Gastroesophageal sphincter (tissue), 3 donors: Measurements from ENCODE around the gene FLT3.

Source experiments
- EP300 ChIP-seq: sonication (generic); formaldehyde crosslinking; IDR thresholded peaks from one replicate; pipeline ENCODE4 v1.6.1; 2017; ENCODE audit warnings: antibody characterized with exemption, mild to moderate bottlenecking
- POLR2A ChIP-seq, 2 donors: fragments of 450-650 bp; IDR thresholded peaks; one replicate each; pipeline ENCODE4 v1.6.1; 2017; ENCODE audit warnings: antibody characterized with exemption in 2 of 2, mild to moderate bottlenecking in 2 of 2, moderate library complexity in 1 of 2
- POLR2AphosphoS5 ChIP-seq: sonication (generic); formaldehyde crosslinking; IDR thresholded peaks from one replicate; pipeline ENCODE4 v1.6.1; 2017; ENCODE audit warnings: antibody characterized with exemption
- TF ChIP-seq, protein P1 (sequence below), 4 experiments: fragments of 200-600 bp in 2 of 4; fragments of 450-650 bp in 2 of 4; sonication (generic) in 1 of 4; IDR thresholded peaks; one replicate each; pipeline ENCODE4 v1.5.1; 2017 to 2019; ENCODE audit warnings: antibody characterized with exemption in 4 of 4, mild to moderate bottlenecking in 2 of 4, moderate library complexity in 2 of 4

- no peak for TF ChIP-seq POLR2A (IDR thresholded peaks at IDR 0.05)
- TF ChIP-seq, protein P1, sequence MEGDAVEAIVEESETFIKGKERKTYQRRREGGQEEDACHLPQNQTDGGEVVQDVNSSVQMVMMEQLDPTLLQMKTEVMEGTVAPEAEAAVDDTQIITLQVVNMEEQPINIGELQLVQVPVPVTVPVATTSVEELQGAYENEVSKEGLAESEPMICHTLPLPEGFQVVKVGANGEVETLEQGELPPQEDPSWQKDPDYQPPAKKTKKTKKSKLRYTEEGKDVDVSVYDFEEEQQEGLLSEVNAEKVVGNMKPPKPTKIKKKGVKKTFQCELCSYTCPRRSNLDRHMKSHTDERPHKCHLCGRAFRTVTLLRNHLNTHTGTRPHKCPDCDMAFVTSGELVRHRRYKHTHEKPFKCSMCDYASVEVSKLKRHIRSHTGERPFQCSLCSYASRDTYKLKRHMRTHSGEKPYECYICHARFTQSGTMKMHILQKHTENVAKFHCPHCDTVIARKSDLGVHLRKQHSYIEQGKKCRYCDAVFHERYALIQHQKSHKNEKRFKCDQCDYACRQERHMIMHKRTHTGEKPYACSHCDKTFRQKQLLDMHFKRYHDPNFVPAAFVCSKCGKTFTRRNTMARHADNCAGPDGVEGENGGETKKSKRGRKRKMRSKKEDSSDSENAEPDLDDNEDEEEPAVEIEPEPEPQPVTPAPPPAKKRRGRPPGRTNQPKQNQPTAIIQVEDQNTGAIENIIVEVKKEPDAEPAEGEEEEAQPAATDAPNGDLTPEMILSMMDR (IDR thresholded peaks at IDR 0.05): no peak
- no peak for TF ChIP-seq POLR2AphosphoS5
- no peak for TF ChIP-seq EP300
These were observed 27.7 kb upstream of the FLT3 start for GRCh38 chr13:28128030-28128429.
